Ishikawa (cell line): ENCODE data around the gene MRFAP1.

Experiments
- CEBPB ChIP-seq: IDR thresholded peaks from 2 replicates; pipeline ENCODE4 v1.6.1; 2012
- CREB1 ChIP-seq: IDR thresholded peaks from 2 replicates; pipeline ENCODE4 v1.6.1; 2012; ENCODE audit warnings: low read depth
- EGR1 ChIP-seq: IDR thresholded peaks from 2 replicates; pipeline ENCODE4 v1.6.1; 2012
- EP300 ChIP-seq: IDR thresholded peaks from 2 replicates; pipeline ENCODE4 v1.6.1; 2012; ENCODE audit warnings: borderline replicate concordance
- FOXM1 ChIP-seq: IDR thresholded peaks from 2 replicates; pipeline ENCODE4 v1.6.1; 2012; ENCODE audit warnings: low read depth, borderline replicate concordance
- MAX ChIP-seq: IDR thresholded peaks from 2 replicates; pipeline ENCODE4 v1.6.1; 2012
- NFIC ChIP-seq: IDR thresholded peaks from 2 replicates; pipeline ENCODE4 v1.6.1; 2012
- RAD21 ChIP-seq: IDR thresholded peaks from 2 replicates; pipeline ENCODE4 v1.6.1; 2012; ENCODE audit warnings: low read depth
- REST ChIP-seq: IDR thresholded peaks from 2 replicates; pipeline ENCODE4 v1.6.1; 2012; ENCODE audit warnings: low read depth, mild to moderate bottlenecking
- TAF1 ChIP-seq: IDR thresholded peaks from 2 replicates; pipeline ENCODE4 v1.6.1; 2012; ENCODE audit warnings: low read depth, mild to moderate bottlenecking
- TCF12 ChIP-seq: IDR thresholded peaks from 2 replicates; pipeline ENCODE4 v1.6.1; 2012; ENCODE audit warnings: low read depth
- TEAD4 ChIP-seq: IDR thresholded peaks from 2 replicates; pipeline ENCODE4 v1.6.1; 2012
- USF1 ChIP-seq: IDR thresholded peaks from 2 replicates; pipeline ENCODE4 v1.6.1; 2012
- YY1 ChIP-seq: IDR thresholded peaks from 2 replicates; pipeline ENCODE4 v1.6.1; 2012; ENCODE audit warnings: low read depth
- ZBTB7A ChIP-seq: IDR thresholded peaks from 2 replicates; pipeline ENCODE4 v1.6.1; 2012; ENCODE audit warnings: low read depth

MRFAP1 gene

GRCh38 chr4:6665320-6665654 lies 24.8 kb downstream of the MRFAP1 start:
- TF ChIP-seq CREB1 (no peak), NFIC (no peak), CEBPB (no peak), TEAD4 (no peak), USF1 (no peak), RAD21 (no peak), YY1 (no peak), TAF1 (no peak), ZBTB7A (no peak), TCF12 (no peak), FOXM1 (no peak), EGR1 (no peak), MAX (no peak), EP300 (no peak)

- peak; percentile 61 for TF ChIP-seq TEAD4
- peak; percentile 72 for TF ChIP-seq TCF12
- peak; percentile 60; the same call in 1 of the 2 replicates for TF ChIP-seq EP300
- TF ChIP-seq YY1, result 0 out of 2 replicates have a peak, but pooled peaks have one; percentile 49
- TF ChIP-seq FOXM1, result peak; percentile 52; the same call in 1 of the 2 replicates
- TF ChIP-seq MAX, result no peak; the same call in 1 of the 2 replicates
Measured at GRCh38 chr4:6668391-6668790, 27.9 kb downstream of the MRFAP1 start.

GRCh38 chr4:6671648-6672047 lies 31.2 kb downstream of the MRFAP1 start:
- TF ChIP-seq FOXM1 (no peak), MAX (no peak), CREB1 (no peak), NFIC (no peak), YY1 (no peak), EP300 (no peak), REST (no peak)

GRCh38 chr4:6672131-6672530 lies 31.6 kb downstream of the MRFAP1 start:
- TF ChIP-seq CREB1, result no peak
- TF ChIP-seq ZBTB7A, result no peak
- TF ChIP-seq NFIC, result no peak
- TF ChIP-seq TEAD4, result no peak
- no peak for TF ChIP-seq EGR1
- no peak for TF ChIP-seq EP300
- TF ChIP-seq RAD21, result no peak
- TF ChIP-seq TCF12, result no peak
- TF ChIP-seq MAX, result no peak

- TF ChIP-seq CREB1 (peak; percentile 21; the same call in 1 of the 2 replicates), USF1 (no peak; the same call in 1 of the 2 replicates), MAX (peak; percentile 97), TCF12 (peak; percentile 35; the same call in 1 of the 2 replicates), CEBPB (no peak), EP300 (no peak), NFIC (peak; percentile 37; the same call in 1 of the 2 replicates), TEAD4 (peak; percentile 34), RAD21 (no peak), YY1 (peak; percentile 87), TAF1 (peak; percentile 78), EGR1 (no peak)
Measured at GRCh38 chr4:6673660-6674499, 33.4 kb downstream of the MRFAP1 start.

GRCh38 chr4:6674500-6675149 lies 34.1 kb downstream of the MRFAP1 start:
- TF ChIP-seq TAF1, result no peak
- no peak for TF ChIP-seq CREB1
- TF ChIP-seq EGR1, result peak; percentile 24; the same call in 1 of the 2 replicates
- no peak for TF ChIP-seq USF1
- no peak for TF ChIP-seq ZBTB7A
- peak; percentile 87 for TF ChIP-seq MAX
- no peak for TF ChIP-seq FOXM1
- TF ChIP-seq RAD21, result peak; percentile 29; the same call in 1 of the 2 replicates
- TF ChIP-seq TEAD4, result no peak
- no peak for TF ChIP-seq REST
